H1 (cell line): ENCODE data around the gene ZNRF3. TPM values are rescaled to one million over a fixed set of nuclear protein-coding genes. Genes with fewer than 3 reads are reported as not detected.
A peak's percentile ranks its signal among the peaks of the same experiment; 100 is the strongest.

Source experiments
- CTCF ChIA-PET: fragments of 300-600 bp; sonication (Branson Sonifier 250); formaldehyde crosslinking; loops from one replicate; lab custom pipeline; 2021; ENCODE audit not compliant: partially characterized antibody; lab: Charles Lee
- POLR2A ChIA-PET: fragments of 300-600 bp; sonication (Branson Sonifier 250); formaldehyde crosslinking; loops from one replicate; lab custom pipeline; 2021; ENCODE audit warnings: inconsistent platforms; ENCODE audit not compliant: partially characterized antibody; lab: Charles Lee
- DNase-seq, 2 experiments: peaks; one replicate each; pipeline versions ENCODE4 v3.0.0 to v3.0.0-alpha.2; 2010 to 2022; ENCODE audit warnings: low spot score in 2 of 2, low read depth in 1 of 2, mixed read lengths in 1 of 2
- FAIRE-seq: peaks from 2 replicates; lab custom pipeline; 2011; peaks lifted over from hg19 to GRCh38; lab: Jason Lieb, UNC
- H2AFZ ChIP-seq: 2 replicates; pipeline ENCODE4 v1.8.1; 2012; ENCODE audit warnings: low read length, inconsistent platforms
- H2AK5ac ChIP-seq: 2 replicates; pipeline ENCODE4 v1.6.1; 2013; ENCODE audit warnings: low read depth, low read length
- H2BK120ac ChIP-seq: replicated peaks from 2 replicates; pipeline ENCODE3; 2013; ENCODE audit warnings: low read depth, low read length, inconsistent platforms
- H2BK12ac ChIP-seq: 2 replicates; pipeline ENCODE4 v1.6.1; 2013; ENCODE audit warnings: low read depth, low read length
- H2BK15ac ChIP-seq: 2 replicates; pipeline ENCODE4 v1.6.1; 2013; ENCODE audit warnings: low read length
- H2BK20ac ChIP-seq: 2 replicates; pipeline ENCODE4 v1.6.1; 2013; ENCODE audit warnings: low read length
- H2BK5ac ChIP-seq: 2 replicates; pipeline ENCODE4 v1.6.1; 2013; ENCODE audit warnings: low read depth, low read length
- H3K14ac ChIP-seq: 2 replicates; pipeline ENCODE4 v1.6.1; 2013; ENCODE audit warnings: inconsistent platforms; ENCODE audit not compliant: insufficient read length
- H3K18ac ChIP-seq: 2 replicates; pipeline ENCODE4 v1.6.1; 2013; ENCODE audit warnings: low read length; ENCODE audit errors: extremely low read depth
- H3K23ac ChIP-seq: 2 replicates; pipeline ENCODE4 v1.6.1; 2013; ENCODE audit warnings: inconsistent platforms; ENCODE audit not compliant: insufficient read length
- H3K23me2 ChIP-seq: 2 replicates; pipeline ENCODE4 v1.6.1; 2013; ENCODE audit warnings: low read depth, low read length
- H3K27ac ChIP-seq: 2 replicates; pipeline ENCODE4 v1.6.1; 2011; ENCODE audit warnings: low read depth, low read length, inconsistent platforms
- H3K27me3 ChIP-seq, 4 experiments: replicated peaks in 1 of 4; 1 replicate in 1 of 4; 2 replicates in 3 of 4; pipeline versions ENCODE4 v1.6.1 to v1.8.1; 2011 to 2013; ENCODE audit warnings: low read length in 3 of 4, mild to moderate bottlenecking in 3 of 4, inconsistent platforms in 2 of 4, mixed read lengths in 2 of 4, moderate library complexity in 1 of 4; ENCODE audit not compliant: control insufficient read depth in 3 of 4, insufficient read depth in 3 of 4; ENCODE audit errors: extremely low read depth in 1 of 4
- H3K36me3 ChIP-seq, 4 experiments: 2 replicates each; pipeline versions ENCODE4 v1.6.1 to v1.8.1; 2011 to 2013; ENCODE audit warnings: mild to moderate bottlenecking in 4 of 4, low read length in 3 of 4, moderate library complexity in 2 of 4, control low read depth in 1 of 4, inconsistent platforms in 1 of 4; ENCODE audit not compliant: insufficient read depth in 4 of 4, control insufficient read depth in 2 of 4
- H3K4ac ChIP-seq: replicated peaks from 2 replicates; pipeline ENCODE3; 2013; ENCODE audit warnings: low read length, low read depth, mixed read lengths, inconsistent platforms; ENCODE audit not compliant: insufficient read length
- H3K4me1 ChIP-seq, 4 experiments: replicated peaks in 1 of 4; 1 replicate in 1 of 4; 2 replicates in 3 of 4; pipeline versions ENCODE4 v1.6.1 to v1.8.1; 2011 to 2013; ENCODE audit warnings: low read length in 3 of 4, inconsistent platforms in 2 of 4, mixed read lengths in 1 of 4; ENCODE audit not compliant: insufficient read depth in 4 of 4, control insufficient read depth in 3 of 4
- H3K4me2 ChIP-seq, 2 experiments: 2 replicates each; pipeline versions ENCODE4 v1.6.1 to v1.8.1; 2011 to 2013; ENCODE audit warnings: low read depth in 2 of 2, low read length in 2 of 2, control low read depth in 1 of 2, inconsistent platforms in 1 of 2, mild to moderate bottlenecking in 1 of 2; ENCODE audit not compliant: insufficient read depth in 1 of 2
- H3K4me3 ChIP-seq, 4 experiments: fragments of 200-600, 300-600 bp in 1 of 4; sonication (generic), shearing (Covaris generic), sonication (Bioruptor Twin) in 1 of 4; 2 replicates each; pipeline versions ENCODE4 v1.5.1 to v1.8.1; 2011 to 2016; ENCODE audit warnings: low read length in 4 of 4, low read depth in 3 of 4, control low read depth in 2 of 4, inconsistent platforms in 2 of 4, mild to moderate bottlenecking in 2 of 4, mixed read lengths in 1 of 4, moderate library complexity in 1 of 4; ENCODE audit not compliant: insufficient read depth in 2 of 4; ENCODE audit errors: extremely low read depth in 1 of 4
- H3K56ac ChIP-seq: replicated peaks from 2 replicates; pipeline ENCODE3; 2013; ENCODE audit warnings: low read depth, mild to moderate bottlenecking, mixed read lengths, low read length, inconsistent platforms; ENCODE audit not compliant: insufficient read length
- H3K79me1 ChIP-seq: 2 replicates; pipeline ENCODE4 v1.6.1; 2013; ENCODE audit warnings: low read depth, low read length, control low read depth
- H3K79me2 ChIP-seq, 2 experiments: 2 replicates each; pipeline versions ENCODE4 v1.6.1 to v1.8.1; 2012 to 2013; ENCODE audit warnings: low read length in 2 of 2, mild to moderate bottlenecking in 2 of 2, inconsistent platforms in 1 of 2; ENCODE audit not compliant: insufficient read depth in 2 of 2, control insufficient read depth in 1 of 2
- H3K9ac ChIP-seq, 4 experiments: replicated peaks in 1 of 4; 1 replicate in 1 of 4; 2 replicates in 3 of 4; pipeline versions ENCODE4 v1.6.1 to v1.8.1; 2011 to 2013; ENCODE audit warnings: low read depth in 3 of 4, low read length in 3 of 4, control low read depth in 2 of 4, mild to moderate bottlenecking in 2 of 4, moderate library complexity in 2 of 4, inconsistent platforms in 1 of 4; ENCODE audit errors: extremely low read depth in 1 of 4
- H3K9me3 ChIP-seq, 2 experiments: 2 replicates each; pipeline versions ENCODE4 v1.6.1 to v1.8.1; 2012 to 2013; ENCODE audit warnings: mild to moderate bottlenecking in 2 of 2, moderate library complexity in 2 of 2, control low read depth in 1 of 2, inconsistent platforms in 1 of 2, low read depth in 1 of 2, low read length in 1 of 2, mixed read lengths in 1 of 2; ENCODE audit not compliant: insufficient read depth in 2 of 2
- H4K20me1 ChIP-seq, 2 experiments: replicated peaks in 1 of 2; 2 replicates each; pipeline versions ENCODE3 to v1.8.1; 2011 to 2013; ENCODE audit warnings: inconsistent platforms in 2 of 2, low read length in 2 of 2, mild to moderate bottlenecking in 1 of 2; ENCODE audit not compliant: insufficient read depth in 2 of 2, control insufficient read depth in 1 of 2
- H4K5ac ChIP-seq: 2 replicates; pipeline ENCODE4 v1.6.1; 2013; ENCODE audit warnings: low read length, low read depth, mixed read lengths, inconsistent platforms; ENCODE audit not compliant: insufficient read length
- H4K8ac ChIP-seq: 2 replicates; pipeline ENCODE4 v1.8.0; 2013; ENCODE audit warnings: mild to moderate bottlenecking, moderate library complexity, low read length, inconsistent platforms; ENCODE audit not compliant: insufficient read depth; ENCODE audit errors: extremely low read depth
- H4K91ac ChIP-seq: replicated peaks from 2 replicates; pipeline ENCODE3; 2013; ENCODE audit warnings: low read length, mixed read lengths, inconsistent platforms; ENCODE audit not compliant: insufficient read length
- CEBPB ChIP-seq: IDR thresholded peaks from 2 replicates; pipeline ENCODE4 v1.6.1; 2012; ENCODE audit warnings: low read depth, low read length
- EGR1 ChIP-seq: IDR thresholded peaks from 2 replicates; pipeline ENCODE4 v1.6.1; 2011; ENCODE audit warnings: low read depth, low read length, borderline replicate concordance
- POLR2AphosphoS5 ChIP-seq: IDR thresholded peaks from 2 replicates; pipeline ENCODE4 v1.6.1; 2011; ENCODE audit warnings: low read depth, low read length
- RBBP5 ChIP-seq: IDR thresholded peaks from 2 replicates; pipeline ENCODE4 v1.7.1; 2012; ENCODE audit warnings: low read depth, mild to moderate bottlenecking, inconsistent platforms, low read length, moderate library complexity, borderline replicate concordance
- SIN3A ChIP-seq, 2 experiments: IDR thresholded peaks in 1 of 2; conservative IDR thresholded peaks in 1 of 2; 2 replicates each; pipeline ENCODE4 v1.6.1; 2011 to 2012; ENCODE audit warnings: low read length in 2 of 2, improper control_type of control experiment in 1 of 2, low read depth in 1 of 2, mild to moderate bottlenecking in 1 of 2
- TAF1 ChIP-seq: IDR thresholded peaks from 2 replicates; pipeline ENCODE4 v1.6.1; 2011; ENCODE audit warnings: mild to moderate bottlenecking, low read depth, low read length
- WGBS, 2 experiments: shearing (Covaris generic) in 1 of 2; methylation state at CpG; one replicate each; pipeline versions ENCODE4 v1.1.6 to v1.1.7; 2013 to 2015; ENCODE audit warnings: low lambda C conversion rate in 2 of 2, mixed read lengths in 2 of 2, inconsistent platforms in 1 of 2, low coverage in 1 of 2, missing lambda C conversion rate in 1 of 2; ENCODE audit not compliant: insufficient replicate concordance in 2 of 2, insufficient coverage in 1 of 2, insufficient read length in 1 of 2; ENCODE audit errors: extremely low coverage in 1 of 2, missing lambda C conversion rate in 1 of 2; 5-methylcytosine and 5-hydroxymethylcytosine counted together
- long read RNA-seq, 2 experiments: library from RNA in 1 of 2; library from capped mRNA in 1 of 2; stranded (forward); transcript quantifications; one replicate each; pipeline ENCODE4 v2.0.0, GENCODE V29; 2021; ENCODE audit warnings: inconsistent platforms in 1 of 2
- polyA minus RNA-seq, 3 experiments: library from RNA; depleted of rRNA, polyadenylated mRNA; stranded (reverse); fragments of >200 nt; gene quantifications; 1 replicate in 2 of 3; 2 replicates in 1 of 3; pipeline ENCODE4 v1.2.3, GENCODE V29; 2011
- polyA plus RNA-seq, 7 experiments: library from polyadenylated mRNA; depleted of rRNA in 3 of 7; stranded (reverse) in 5 of 7; unstranded in 2 of 7; fragments of >200 nt in 5 of 7; fragments of 200-250 nt in 2 of 7; gene quantifications; 1 replicate in 5 of 7; 2 replicates in 1 of 7; 4 replicates in 1 of 7; pipeline versions ENCODE4 v1.2.1 to v1.2.3, GENCODE V29; 2011 to 2013; ENCODE audit warnings: missing spikeins in 2 of 7, mixed read lengths in 2 of 7
- total RNA-seq: library from RNA; stranded (reverse); fragmentation: NEBNext Ultra II Directional; extraction: Animal tissue kit (Norgen Biotek cat#: 25700); gene quantifications from 2 replicates; pipeline ENCODE4 v1.2.1, GENCODE V29; 2021
- TF ChIP-seq, protein P1 (sequence below): IDR thresholded peaks from 2 replicates; pipeline ENCODE4 v1.6.1; 2011; ENCODE audit warnings: low read depth, mild to moderate bottlenecking, low read length; ENCODE audit not compliant: insufficient read depth

The ZNRF3 gene
- total RNA-seq (20.6 and 21.7 TPM in 2 replicates), polyA plus RNA-seq (2011; rRNA removed) (14.1 and 21.0 TPM in 2 replicates), polyA minus RNA-seq (2011; rRNA and poly(A)+ RNA removed) (9.9 and 12.3 TPM in 2 replicates)
- polyA plus RNA-seq (2011; cell fraction: cytosol; rRNA removed), result 12.7 TPM
- 20.6 TPM for polyA plus RNA-seq (2011; cell fraction: nucleus; rRNA removed)
- polyA plus RNA-seq (2012, experiment 1 of 2), result 8.5 to 15.1 TPM (median 12.1 TPM) in 4 replicates
- polyA plus RNA-seq (2012, experiment 2 of 2), result 6.6 TPM
- 15.5 TPM for polyA plus RNA-seq (2013, experiment 1 of 2)
- polyA plus RNA-seq (2013, experiment 2 of 2), result 17.6 TPM
- polyA minus RNA-seq (2011; cell fraction: cytosol; rRNA and poly(A)+ RNA removed), result 15.9 TPM
- polyA minus RNA-seq (2011; cell fraction: nucleus; rRNA and poly(A)+ RNA removed), result 15.9 TPM
- long read RNA-seq, experiment 1, full-length matches to known transcripts, result 5 of 27 reads
- long read RNA-seq, experiment 1, partial matches to known transcripts, result 15 of 27 reads
- long read RNA-seq, experiment 1, other reads (novel, unspliced or antisense), result 7 of 27 reads
- long read RNA-seq, experiment 2, partial matches to known transcripts, result 0 of 2 reads
- long read RNA-seq, experiment 2, other reads (novel, unspliced or antisense), result 2 of 2 reads

DNA sequence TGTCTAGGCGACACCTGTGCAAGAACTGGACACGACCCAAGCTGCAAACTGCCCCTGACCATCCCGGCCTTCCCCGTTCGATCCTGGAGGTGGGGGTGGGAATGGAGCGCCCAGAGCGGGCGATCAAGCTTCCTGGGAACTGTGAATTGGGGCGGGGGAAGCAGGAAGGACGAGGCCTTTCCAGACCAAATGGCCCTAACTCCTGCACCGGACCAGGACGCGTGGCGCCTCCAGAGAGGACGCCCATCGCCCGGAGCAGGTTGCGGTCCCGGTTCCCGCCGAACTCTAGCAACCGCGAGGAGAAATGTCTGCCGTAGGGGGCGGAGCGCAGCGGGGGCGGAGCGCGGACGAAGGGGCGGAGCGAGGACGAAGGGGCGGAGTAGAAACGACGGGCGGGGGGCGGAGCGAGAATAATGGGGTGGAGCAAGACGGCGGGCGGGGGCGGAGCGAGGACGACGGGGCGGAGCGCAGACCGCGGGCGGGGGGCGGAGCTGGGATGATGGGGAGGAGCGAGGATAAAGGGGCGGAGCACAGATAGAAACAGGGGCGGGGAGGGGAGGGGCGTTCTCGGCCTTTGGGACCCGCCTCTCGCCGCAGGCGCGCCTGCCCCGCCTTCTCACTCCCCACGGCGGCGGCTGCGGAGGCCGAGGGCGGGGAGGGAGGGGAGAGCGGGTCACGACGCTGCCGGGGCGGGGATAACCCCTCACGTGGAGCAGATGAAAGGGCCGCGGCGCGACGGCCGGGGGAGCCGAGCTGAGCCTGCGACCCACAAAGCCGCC, at the start of gene ZNRF3:
TSS of gene ZNRF3 (plus strand) at position 695 of the 779 bp plus-strand sequence. CDS start 195 bp downstream, outside the sequence.
- H2AFZ ChIP-seq, result peak within 1 kb of the TSS; percentile 63; the same call in 1 of the 2 replicates
- H4K5ac ChIP-seq, result peak within 1 kb of the TSS; percentile 56
- H3K79me2 ChIP-seq, result peaks cover 15 to 36% of the 10 kb centered on the region in 2 experiments
- H2BK15ac ChIP-seq, result no peak within 1 kb of the TSS; the same call in 1 of the 2 replicates
- ChIA-PET CTCF (interaction anchor here (0.7 to 3.8 kb wide), 5 partner anchors 14 to 158 kb away, joined by 3 to 26 read pairs (median 5); no protein-coding TSS in a partner anchor), POLR2A (interaction anchor here (0.7 to 3.2 kb wide), 14 partner anchors 10 to 170 kb away, joined by 3 to 16 read pairs (median 5); no protein-coding TSS in a partner anchor)
- peaks cover 0 to 3% (median 0%) of the 10 kb centered on the region in 4 experiments; a peak in 1 of 7 replicates for H3K27me3 ChIP-seq
- H3K9me3 ChIP-seq, result no peaks in the 10 kb centered on the region
- peak within 1 kb of the TSS; percentile 66 for H4K91ac ChIP-seq
- peaks cover 16 to 25% of the 10 kb centered on the region in 2 experiments for H4K20me1 ChIP-seq
- H3K18ac ChIP-seq, result peak within 1 kb of the TSS; percentile 96
- peak within 1 kb of the TSS; percentile 62 for H3K56ac ChIP-seq
- peak; percentile 79 to 99 for DNase-seq
- H2BK5ac ChIP-seq, result peak within 1 kb of the TSS; percentile 49; the same call in 1 of the 2 replicates
- FAIRE-seq, result no peak
- H2BK120ac ChIP-seq, result no peak within 1 kb of the TSS
- H3K79me1 ChIP-seq, result peaks cover 2% of the 10 kb centered on the region; the same call in 1 of the 2 replicates
- H2BK12ac ChIP-seq, result no peak within 1 kb of the TSS
- peak within 1 kb of the TSS; percentile 24 for H3K4ac ChIP-seq
- peak within 1 kb of the TSS; percentile 83 for H3K27ac ChIP-seq
- no peaks in the 10 kb centered on the region for H3K36me3 ChIP-seq
- H3K9ac ChIP-seq, result peak within 1 kb of the TSS; percentile 70 to 86 (median 85)
- H4K8ac ChIP-seq, result peak within 1 kb of the TSS; percentile 69
- no peak within 1 kb of the TSS for H2AK5ac ChIP-seq
- H2BK20ac ChIP-seq, result no peak within 1 kb of the TSS
- peaks cover 3 to 14% (median 12%) of the 10 kb centered on the region in 4 experiments for H3K4me1 ChIP-seq
- WGBS, 2 experiments, result 6% methylated on average over 27 of the region's 85 CpGs; no CpG with 5 or more reads in 1 of the 2 experiments
- H3K4me2 ChIP-seq, result peak within 1 kb of the TSS; percentile 83 to 98
- no peak within 1 kb of the TSS for H3K23ac ChIP-seq
- H3K23me2 ChIP-seq, result peaks cover 12% of the 10 kb centered on the region
- H3K4me3 ChIP-seq, result peak within 1 kb of the TSS; percentile 68 to 92 (median 80)
- H3K14ac ChIP-seq, result no peak within 1 kb of the TSS
- peak; percentile 89 for TF ChIP-seq POLR2AphosphoS5
- no peak for TF ChIP-seq CEBPB
- TF ChIP-seq SIN3A (conservative IDR thresholded peaks at IDR 0.05 in 1 of 2, IDR thresholded peaks at IDR 0.05 in 1 of 2; ENCODE audit: low read depth in 1 of 2, low read length in 2 of 2), result peak in 1 of 2 experiments; percentile 27; a peak in 1 of 4 replicates
- peak; percentile 77 for TF ChIP-seq TAF1
- peak; percentile 71; the same call in 1 of the 2 replicates for TF ChIP-seq EGR1
- TF ChIP-seq, protein P1, sequence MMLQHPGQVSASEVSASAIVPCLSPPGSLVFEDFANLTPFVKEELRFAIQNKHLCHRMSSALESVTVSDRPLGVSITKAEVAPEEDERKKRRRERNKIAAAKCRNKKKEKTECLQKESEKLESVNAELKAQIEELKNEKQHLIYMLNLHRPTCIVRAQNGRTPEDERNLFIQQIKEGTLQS, result 0 out of 2 replicates have a peak, but pooled peaks have one; percentile 32
- TF ChIP-seq RBBP5, result no peak
